ENCODE measurements around the gene DNHD1.

Gene DNHD1

DNA sequence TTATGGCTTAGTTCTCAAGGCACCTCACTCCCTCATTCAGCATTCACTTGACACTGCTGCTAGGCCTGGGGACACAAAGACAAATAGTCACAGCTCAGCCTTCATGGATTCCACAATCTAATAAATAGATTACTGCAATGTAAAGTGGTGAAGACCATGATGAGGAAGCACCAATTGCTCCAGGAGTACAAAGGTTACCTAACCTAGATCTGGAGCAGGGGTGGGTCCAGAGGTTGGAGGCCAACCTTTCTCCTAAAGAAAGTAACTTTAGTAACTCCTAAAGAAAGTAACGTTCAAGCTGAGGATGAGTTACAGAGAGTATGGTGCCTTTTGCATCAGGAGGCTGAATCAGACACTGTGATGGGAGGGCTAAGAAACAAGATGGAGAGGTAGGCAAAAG, 27.5 kb upstream of the DNHD1 start:
- H3K4me1 ChIP-seq (ENCODE audit: control insufficient read depth, insufficient read depth, low read length): peaks cover 5% of the 10 kb centered on the region
- H3K4me3 ChIP-seq (ENCODE audit: low read length): no peak overlapping the region
- peaks cover 5% of the 10 kb centered on the region for H3K36me3 ChIP-seq (ENCODE audit: control insufficient read depth, insufficient read depth, low read length, severe bottlenecking)
- no peak overlapping the region for H3K9ac ChIP-seq (ENCODE audit: low read length)
- H3K27me3 ChIP-seq (replicated peaks; ENCODE audit: control insufficient read depth, insufficient read depth, low read length): no peaks in the 10 kb centered on the region
- no peak for DNase-seq (ENCODE audit: low read depth)
- H3K9me3 ChIP-seq (ENCODE audit: control insufficient read depth, low read length): no peaks in the 10 kb centered on the region

DNA sequence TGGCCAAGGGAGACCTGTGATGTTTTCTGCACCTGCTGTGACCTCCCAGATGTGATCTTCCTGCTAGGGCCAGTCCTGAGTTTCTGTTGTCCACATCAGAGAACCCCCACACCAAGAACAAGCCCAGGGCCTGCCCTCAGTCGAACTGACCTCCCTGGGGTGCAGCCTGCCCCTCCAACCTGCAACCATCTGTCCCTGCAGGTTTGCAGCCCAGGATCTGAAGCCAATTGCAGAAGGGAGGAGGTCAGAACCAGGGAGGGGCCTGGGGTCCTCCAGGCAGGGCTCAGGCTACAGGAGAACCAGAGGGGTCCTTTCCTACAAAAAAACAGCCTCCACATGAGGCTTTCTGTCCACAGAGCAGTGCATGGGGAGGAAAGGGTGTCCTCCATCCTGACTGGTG, 24.1 kb upstream of the DNHD1 start:
- Histone ChIP-seq H3K36me3 (ENCODE audit: control insufficient read depth, insufficient read depth, low read length, severe bottlenecking) (peaks cover 17% of the 10 kb centered on the region), H3K4me1 (ENCODE audit: control insufficient read depth, insufficient read depth, low read length) (peaks cover 14% of the 10 kb centered on the region), H3K4me3 (ENCODE audit: low read length) (peak overlapping the region; percentile 89), H3K9me3 (ENCODE audit: control insufficient read depth, low read length) (no peaks in the 10 kb centered on the region), H3K27me3 (replicated peaks; ENCODE audit: control insufficient read depth, insufficient read depth, low read length) (no peaks in the 10 kb centered on the region), H3K9ac (ENCODE audit: low read length) (peak overlapping the region; percentile 93)
- DNase-seq (ENCODE audit: low read depth): no peak

DNA sequence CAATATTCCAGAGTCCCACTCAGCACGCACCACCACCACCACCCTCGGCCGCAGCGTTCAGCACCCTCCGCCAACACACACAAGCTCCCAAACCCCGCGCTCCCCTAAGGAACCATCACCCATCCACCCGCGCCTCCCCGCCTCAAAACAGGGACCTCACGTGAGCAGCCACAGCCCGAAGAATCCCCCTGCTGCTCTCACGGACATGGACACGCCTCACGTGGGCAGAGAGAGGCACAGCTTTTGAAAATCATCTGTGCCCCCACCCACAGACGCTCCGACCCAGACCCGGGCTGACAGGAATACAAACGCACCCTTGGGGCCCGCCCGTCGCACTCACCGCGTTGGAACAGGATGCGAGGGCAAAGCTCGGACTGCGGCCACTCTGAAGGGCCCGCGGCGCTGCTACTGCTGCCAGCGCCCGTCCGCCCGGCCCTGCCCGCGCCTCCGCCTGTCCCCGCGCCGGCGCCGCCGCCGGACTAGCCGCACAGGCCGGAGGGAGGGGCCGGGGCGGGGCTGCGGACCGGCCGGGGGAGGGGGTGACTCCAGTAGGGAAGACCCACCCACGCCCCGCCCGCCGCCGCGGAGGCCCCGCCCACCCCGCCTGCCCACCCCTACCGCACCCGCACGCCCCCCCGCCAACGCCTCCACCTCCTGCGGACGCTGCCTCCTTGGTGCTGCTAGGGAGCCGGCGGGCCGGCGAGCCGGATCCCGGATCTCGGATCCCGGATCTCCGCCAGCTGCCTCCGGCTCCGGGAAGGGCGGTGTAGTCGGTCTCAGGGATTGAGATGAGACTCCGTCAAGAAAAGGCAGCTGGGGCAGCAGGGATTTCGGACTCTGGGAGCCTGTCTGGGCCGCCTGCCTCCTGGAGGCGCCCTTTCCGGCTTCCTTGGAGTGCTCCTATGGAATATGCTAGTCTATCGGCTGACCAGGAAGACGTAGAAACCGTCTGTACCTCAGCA, 23.3 kb upstream of the DNHD1 start, which contains the start of gene TRIM3:
TRIM3 (minus strand) TSS at position 491 of the 962 bp plus-strand sequence. CDS start 8,246 bp downstream, outside the sequence.
- peak; percentile 97 for DNase-seq (ENCODE audit: low read depth)
- Histone ChIP-seq H3K36me3 (ENCODE audit: control insufficient read depth, insufficient read depth, low read length, severe bottlenecking) (peaks cover 25% of the 10 kb centered on the region), H3K9me3 (ENCODE audit: control insufficient read depth, low read length) (no peaks in the 10 kb centered on the region), H3K9ac (ENCODE audit: low read length) (peak within 1 kb of the TSS; percentile 93), H3K4me3 (ENCODE audit: low read length) (peak within 1 kb of the TSS; percentile 89), H3K4me1 (ENCODE audit: control insufficient read depth, insufficient read depth, low read length) (peaks cover 14% of the 10 kb centered on the region), H3K27me3 (replicated peaks; ENCODE audit: control insufficient read depth, insufficient read depth, low read length) (no peaks in the 10 kb centered on the region)

DNA sequence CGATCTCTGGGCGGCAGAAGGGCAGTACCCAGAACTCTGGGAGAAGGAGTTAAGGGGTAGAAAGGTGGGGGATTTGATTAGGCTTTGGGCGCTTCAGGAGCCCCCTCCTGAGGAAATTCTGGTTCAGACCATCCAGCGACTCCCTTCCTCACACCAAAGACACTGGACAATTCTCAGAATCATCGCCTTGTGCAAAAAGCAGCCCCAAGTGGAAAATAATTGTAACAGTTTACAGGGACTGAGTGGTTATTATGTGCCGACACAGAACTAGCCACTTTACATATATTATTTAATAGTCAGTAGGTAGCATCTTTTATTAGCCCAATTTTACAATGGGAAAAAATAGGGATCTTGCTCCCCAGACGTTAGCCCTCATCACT, 22.7 kb upstream of the DNHD1 start:
- H3K9me3 ChIP-seq (ENCODE audit: control insufficient read depth, low read length): no peaks in the 10 kb centered on the region
- H3K36me3 ChIP-seq (ENCODE audit: control insufficient read depth, insufficient read depth, low read length, severe bottlenecking): peaks cover 30% of the 10 kb centered on the region
- H3K4me3 ChIP-seq (ENCODE audit: low read length): peak overlapping the region; percentile 85
- no peak for DNase-seq (ENCODE audit: low read depth)
- H3K27me3 ChIP-seq (replicated peaks; ENCODE audit: control insufficient read depth, insufficient read depth, low read length): no peaks in the 10 kb centered on the region
- H3K9ac ChIP-seq (ENCODE audit: low read length): peak overlapping the region; percentile 89
- peaks cover 14% of the 10 kb centered on the region for H3K4me1 ChIP-seq (ENCODE audit: control insufficient read depth, insufficient read depth, low read length)

DNA sequence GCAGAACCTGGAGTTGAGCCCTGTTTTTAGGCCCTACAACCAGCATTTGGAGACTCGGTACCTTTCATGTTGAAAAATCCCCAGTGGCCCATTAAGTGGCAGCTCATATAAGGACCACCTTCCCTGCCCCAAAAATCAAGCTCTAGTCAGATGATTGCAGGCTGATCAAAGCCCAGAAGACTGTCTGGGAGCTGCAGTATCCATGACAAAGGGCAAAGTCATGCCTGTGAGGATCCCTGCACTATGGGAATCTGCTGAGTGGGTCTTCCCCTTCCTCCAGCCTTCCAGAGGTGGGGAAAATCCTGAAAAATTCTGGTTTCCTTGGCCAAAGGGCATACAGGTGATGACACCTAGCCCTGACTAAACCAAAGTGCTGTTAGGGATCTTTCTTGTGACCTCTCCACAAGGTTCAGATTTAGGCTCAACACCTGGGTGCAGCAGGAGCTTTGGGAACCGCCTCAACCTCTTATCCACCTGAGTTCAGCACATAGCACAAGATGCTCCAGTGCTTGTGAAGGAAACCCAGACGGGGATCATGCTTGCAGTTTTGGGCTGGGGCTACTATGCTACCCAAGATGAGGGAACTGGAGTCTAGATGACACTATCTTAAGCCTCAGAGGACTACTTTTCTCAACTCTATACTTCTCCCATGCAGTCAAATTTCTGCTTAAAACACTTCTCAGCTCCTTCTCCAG, 22.1 kb upstream of the DNHD1 start:
- no peaks in the 10 kb centered on the region for H3K27me3 ChIP-seq (replicated peaks; ENCODE audit: control insufficient read depth, insufficient read depth, low read length)
- no peak for DNase-seq (ENCODE audit: low read depth)
- H3K9me3 ChIP-seq (ENCODE audit: control insufficient read depth, low read length): no peaks in the 10 kb centered on the region

DNA sequence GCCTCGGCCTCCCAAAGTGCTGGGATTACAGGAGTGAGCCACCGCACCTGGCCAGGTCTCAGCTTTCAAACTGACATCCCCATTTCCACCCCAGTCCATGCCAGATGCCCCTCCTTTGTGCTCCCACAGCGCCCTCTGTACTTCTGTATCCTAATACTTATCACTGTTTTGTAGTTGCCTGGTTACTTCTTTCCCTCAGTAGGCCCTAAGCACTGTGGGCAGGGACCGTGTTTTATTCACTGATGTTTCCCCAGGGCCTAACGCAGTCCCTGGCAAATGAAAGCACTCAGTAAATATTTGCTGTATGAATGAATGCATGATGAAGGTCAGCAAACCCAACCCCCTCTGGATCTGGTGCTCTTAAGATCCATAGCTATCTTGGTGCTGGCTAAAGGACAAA, 21.1 kb upstream of the DNHD1 start:
- peaks cover 23% of the 10 kb centered on the region for H3K4me1 ChIP-seq (ENCODE audit: control insufficient read depth, insufficient read depth, low read length)
- no peaks in the 10 kb centered on the region for H3K27me3 ChIP-seq (replicated peaks; ENCODE audit: control insufficient read depth, insufficient read depth, low read length)
- no peak overlapping the region for H3K4me3 ChIP-seq (ENCODE audit: low read length)
- no peaks in the 10 kb centered on the region for H3K9me3 ChIP-seq (ENCODE audit: control insufficient read depth, low read length)
- no peak for DNase-seq (ENCODE audit: low read depth)
- peaks cover 30% of the 10 kb centered on the region for H3K36me3 ChIP-seq (ENCODE audit: control insufficient read depth, insufficient read depth, low read length, severe bottlenecking)
- H3K9ac ChIP-seq (ENCODE audit: low read length): no peak overlapping the region

More for the DNA sequence above, 22.1 kb upstream of the DNHD1 start:
- peak overlapping the region; percentile 89 for H3K9ac ChIP-seq (ENCODE audit: low read length)
- H3K4me1 ChIP-seq (ENCODE audit: control insufficient read depth, insufficient read depth, low read length): peaks cover 14% of the 10 kb centered on the region
- peak overlapping the region; percentile 85 for H3K4me3 ChIP-seq (ENCODE audit: low read length)
- H3K36me3 ChIP-seq (ENCODE audit: control insufficient read depth, insufficient read depth, low read length, severe bottlenecking): peaks cover 30% of the 10 kb centered on the region

DNA sequence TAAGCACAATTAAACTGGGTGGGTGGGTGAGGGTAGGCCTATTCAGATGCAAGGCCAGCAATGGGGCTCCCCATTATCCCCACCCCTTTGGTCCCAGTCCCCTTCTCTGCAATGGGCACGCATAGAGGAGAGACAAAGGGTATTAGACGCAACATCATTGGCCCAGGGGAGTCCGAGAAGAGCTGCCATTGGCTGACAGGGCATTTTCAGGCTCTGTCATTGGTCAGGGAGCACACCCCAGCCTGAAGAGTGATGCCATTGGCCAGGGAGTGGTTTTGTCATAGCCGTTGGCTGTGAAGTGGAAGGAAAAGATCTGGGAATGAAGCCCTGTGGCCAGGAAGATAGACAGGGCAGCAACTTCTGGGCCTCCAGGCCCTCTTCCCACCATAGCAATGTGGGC, 20.5 kb upstream of the DNHD1 start:
- H3K27me3 ChIP-seq (replicated peaks; ENCODE audit: control insufficient read depth, insufficient read depth, low read length): no peaks in the 10 kb centered on the region
- no peak overlapping the region for H3K4me3 ChIP-seq (ENCODE audit: low read length)
- H3K9me3 ChIP-seq (ENCODE audit: control insufficient read depth, low read length): no peaks in the 10 kb centered on the region
- peaks cover 30% of the 10 kb centered on the region for H3K36me3 ChIP-seq (ENCODE audit: control insufficient read depth, insufficient read depth, low read length, severe bottlenecking)
- DNase-seq (ENCODE audit: low read depth): no peak
- peaks cover 23% of the 10 kb centered on the region for H3K4me1 ChIP-seq (ENCODE audit: control insufficient read depth, insufficient read depth, low read length)
- H3K9ac ChIP-seq (ENCODE audit: low read length): no peak overlapping the region

DNA sequence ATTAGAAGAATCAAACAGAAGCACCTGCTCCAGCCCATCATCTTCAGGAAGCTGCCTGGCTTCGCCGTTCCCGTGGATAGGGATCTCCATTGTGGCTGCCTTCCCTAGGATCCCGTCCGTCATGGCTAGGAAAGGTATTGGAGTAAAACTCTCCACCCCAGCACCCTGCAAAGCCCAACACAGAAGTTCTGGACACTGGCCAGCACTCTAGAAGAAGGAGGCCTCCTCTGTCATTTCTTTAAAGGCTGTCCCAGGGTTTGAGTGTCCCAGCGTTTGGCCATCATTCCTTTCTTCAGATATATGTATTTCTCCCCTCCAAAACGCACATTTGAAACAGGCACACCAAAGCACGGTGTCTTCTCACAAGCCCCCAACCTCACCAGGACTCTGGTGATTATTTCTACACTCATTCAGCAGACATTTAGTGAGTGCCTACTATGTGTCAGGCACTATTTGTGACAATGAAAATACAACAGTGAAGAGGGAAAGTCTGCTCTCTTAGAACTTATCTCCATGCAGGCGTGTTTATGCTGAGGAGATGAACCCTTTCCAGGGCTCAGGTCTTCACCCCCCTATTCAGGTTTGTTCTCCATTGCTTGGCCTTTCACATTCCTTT, 16.7 kb upstream of the DNHD1 start:
- peak; percentile 43 for DNase-seq (ENCODE audit: low read depth)
- H3K9ac ChIP-seq (ENCODE audit: low read length): peak overlapping the region; percentile 98
- peak overlapping the region; percentile 97 for H3K4me3 ChIP-seq (ENCODE audit: low read length)
- H3K4me1 ChIP-seq (ENCODE audit: control insufficient read depth, insufficient read depth, low read length): peaks cover 29% of the 10 kb centered on the region
- H3K9me3 ChIP-seq (ENCODE audit: control insufficient read depth, low read length): no peaks in the 10 kb centered on the region
- no peaks in the 10 kb centered on the region for H3K27me3 ChIP-seq (replicated peaks; ENCODE audit: control insufficient read depth, insufficient read depth, low read length)
- H3K36me3 ChIP-seq (ENCODE audit: control insufficient read depth, insufficient read depth, low read length, severe bottlenecking): peaks cover 61% of the 10 kb centered on the region

DNA sequence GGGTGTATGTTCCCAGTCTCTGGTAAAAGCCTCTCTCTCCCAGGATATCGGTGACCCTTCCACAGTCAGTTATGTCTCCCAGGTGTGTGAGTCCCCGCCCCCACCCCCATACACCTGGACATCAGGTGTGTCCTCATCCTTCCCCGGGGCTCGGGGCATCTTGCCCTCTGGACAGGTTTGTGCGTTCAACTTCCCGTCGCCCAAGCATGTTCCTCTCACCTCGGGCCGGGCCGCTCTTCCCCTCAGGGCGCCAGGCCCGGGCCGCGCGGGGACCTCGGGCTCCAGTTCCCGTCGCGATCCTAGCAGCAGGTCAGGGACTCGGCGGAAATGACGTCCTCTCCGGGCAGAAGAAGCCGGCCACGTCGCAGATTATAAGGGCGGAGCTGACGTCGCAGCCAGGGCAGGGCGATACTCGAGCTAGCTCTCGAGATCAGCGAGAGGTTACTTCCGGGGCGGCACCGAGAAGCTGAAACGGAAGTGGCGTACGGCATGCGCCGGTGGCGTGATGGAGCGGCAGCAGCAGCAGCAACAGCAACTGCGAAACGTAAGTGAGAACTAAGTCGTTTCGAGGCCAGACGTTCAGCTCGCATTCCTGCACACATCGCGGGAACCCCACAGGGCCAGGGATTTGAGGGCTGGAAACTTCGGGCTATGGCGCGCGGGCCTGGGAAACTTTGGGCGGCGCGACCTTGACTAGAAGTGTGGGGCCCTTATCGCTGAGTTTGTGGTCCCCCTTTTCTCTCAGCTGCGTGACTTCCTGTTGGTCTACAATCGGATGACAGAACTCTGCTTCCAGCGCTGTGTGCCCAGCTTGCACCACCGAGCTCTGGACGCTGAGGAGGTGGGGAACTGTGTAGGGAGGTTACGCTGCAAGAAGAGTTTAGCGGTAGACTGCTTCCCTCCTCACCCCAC, 15.8 kb upstream of the DNHD1 start, which contains the start of the genes ARFIP2 and TIMM10B:
ARFIP2 (minus strand) TSS at position 320 of the 912 bp plus-strand sequence. CDS start 910 bp downstream, outside the sequence.
TIMM10B (plus strand) TSS at position 490 of the 912 bp plus-strand sequence; CDS start at position 506, 16 bp downstream.
- Histone ChIP-seq H3K36me3 (ENCODE audit: control insufficient read depth, insufficient read depth, low read length, severe bottlenecking) (peaks cover 69% of the 10 kb centered on the region), H3K9ac (ENCODE audit: low read length) (peak within 1 kb of the TSS; percentile 98), H3K9me3 (ENCODE audit: control insufficient read depth, low read length) (no peaks in the 10 kb centered on the region), H3K4me3 (ENCODE audit: low read length) (peak within 1 kb of the TSS; percentile 97), H3K4me1 (ENCODE audit: control insufficient read depth, insufficient read depth, low read length) (peaks cover 28% of the 10 kb centered on the region), H3K27me3 (replicated peaks; ENCODE audit: control insufficient read depth, insufficient read depth, low read length) (no peaks in the 10 kb centered on the region)
- DNase-seq (ENCODE audit: low read depth): peak; percentile 100

DNA sequence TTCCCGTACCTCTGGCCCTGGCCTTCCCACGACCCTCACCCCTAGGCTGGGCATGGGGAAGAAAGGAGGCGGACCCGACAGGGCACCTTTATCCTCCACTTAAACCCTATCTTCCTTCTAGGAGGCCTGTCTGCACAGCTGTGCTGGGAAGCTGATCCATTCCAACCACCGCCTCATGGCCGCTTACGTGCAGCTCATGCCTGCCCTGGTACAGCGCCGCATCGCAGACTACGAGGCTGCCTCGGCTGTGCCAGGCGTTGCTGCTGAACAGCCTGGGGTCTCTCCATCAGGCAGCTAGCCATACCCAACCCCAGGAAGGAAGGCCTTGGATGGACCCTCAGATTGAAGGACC, 15.2 kb upstream of the DNHD1 start:
- Histone ChIP-seq H3K27me3 (replicated peaks; ENCODE audit: control insufficient read depth, insufficient read depth, low read length) (no peaks in the 10 kb centered on the region), H3K4me1 (ENCODE audit: control insufficient read depth, insufficient read depth, low read length) (peaks cover 28% of the 10 kb centered on the region), H3K9ac (ENCODE audit: low read length) (peak overlapping the region; percentile 98), H3K36me3 (ENCODE audit: control insufficient read depth, insufficient read depth, low read length, severe bottlenecking) (peaks cover 66% of the 10 kb centered on the region), H3K9me3 (ENCODE audit: control insufficient read depth, low read length) (no peaks in the 10 kb centered on the region), H3K4me3 (ENCODE audit: low read length) (peak overlapping the region; percentile 97)
- peak; percentile 56 for DNase-seq (ENCODE audit: low read depth)
